AG04449 (cell line): ENCODE data around the gene CLTC.

Experiments
- CTCF ChIA-PET: fragments of 350-600 bp; formaldehyde crosslinking; extraction: SDS; loops from one replicate; lab custom pipeline; 2021; ENCODE audit warnings: antibody characterized with exemption; lab: Yijun Ruan, JAX
- POLR2A ChIA-PET: fragments of 400-600, 350-600 bp; formaldehyde crosslinking; extraction: SDS; loops from one replicate; lab custom pipeline; 2020; ENCODE audit warnings: antibody characterized with exemption, inconsistent platforms; lab: Yijun Ruan, JAX
- DNase-seq: peaks from one replicate; pipeline ENCODE4 v3.0.0-alpha.2; 2010; ENCODE audit warnings: low read depth, low spot score
- H3K4me3 ChIP-seq: 2 replicates; pipeline ENCODE4 v1.5.1; 2011; ENCODE audit warnings: low read depth, mild to moderate bottlenecking, control low read depth, low read length
- TF ChIP-seq, protein P1 (sequence below): IDR thresholded peaks from one replicate; pipeline ENCODE4 v1.5.1; 2011; ENCODE audit warnings: mild to moderate bottlenecking, moderate library complexity, low read length, control low read depth, inconsistent platforms; ENCODE audit not compliant: insufficient read depth; ENCODE audit errors: missing control alignments

The CLTC gene

DNA sequence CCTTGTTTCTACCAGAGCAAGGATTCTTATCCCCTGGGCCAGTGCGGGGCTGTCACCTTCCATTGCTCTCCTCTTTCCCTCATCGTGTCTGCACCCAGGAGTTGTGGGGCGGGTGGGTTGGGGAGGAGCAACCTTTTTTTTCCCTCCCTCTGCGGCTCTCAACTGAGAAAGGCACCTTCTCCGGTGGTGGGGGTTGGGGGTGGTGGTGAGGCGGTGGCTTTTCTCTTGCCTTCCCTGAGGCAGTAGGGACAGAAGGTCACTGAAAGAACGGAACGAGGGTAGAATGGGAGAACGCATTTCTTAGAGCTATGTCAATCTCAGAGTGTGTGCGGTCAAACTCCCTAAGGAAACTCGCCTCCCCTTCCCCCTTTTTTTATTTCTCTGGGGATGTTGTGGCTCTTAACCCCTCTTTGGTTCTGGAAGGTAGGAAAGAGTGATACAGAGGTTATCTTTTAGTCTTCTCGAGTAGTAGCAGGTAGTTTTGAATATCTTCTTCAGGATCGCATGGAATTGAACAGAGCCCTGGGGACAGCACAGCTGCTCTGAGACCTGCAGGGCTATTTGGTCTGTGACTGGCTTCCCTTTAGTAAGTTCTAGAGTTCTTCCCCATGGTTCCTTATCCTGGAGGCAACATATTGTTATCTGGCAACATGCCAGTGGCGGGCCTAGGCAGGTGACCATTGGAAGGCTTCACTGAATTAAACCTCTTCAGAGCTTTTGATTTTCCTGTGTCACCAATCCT, 994 bp downstream of the CLTC start:
- ChIA-PET CTCF (interaction anchor here (1.2 to 1.3 kb wide), 2 partner anchors 22 to 42 kb away, joined by 3 to 4 read pairs; no protein-coding TSS in a partner anchor), POLR2A (interaction anchor here (2.5 kb wide), 1 partner anchor 87 kb away, joined by 9 read pairs; the partner anchor contains the start of genes PTRH2 and VMP1)
- no peak for DNase-seq
- TF ChIP-seq, protein P1, sequence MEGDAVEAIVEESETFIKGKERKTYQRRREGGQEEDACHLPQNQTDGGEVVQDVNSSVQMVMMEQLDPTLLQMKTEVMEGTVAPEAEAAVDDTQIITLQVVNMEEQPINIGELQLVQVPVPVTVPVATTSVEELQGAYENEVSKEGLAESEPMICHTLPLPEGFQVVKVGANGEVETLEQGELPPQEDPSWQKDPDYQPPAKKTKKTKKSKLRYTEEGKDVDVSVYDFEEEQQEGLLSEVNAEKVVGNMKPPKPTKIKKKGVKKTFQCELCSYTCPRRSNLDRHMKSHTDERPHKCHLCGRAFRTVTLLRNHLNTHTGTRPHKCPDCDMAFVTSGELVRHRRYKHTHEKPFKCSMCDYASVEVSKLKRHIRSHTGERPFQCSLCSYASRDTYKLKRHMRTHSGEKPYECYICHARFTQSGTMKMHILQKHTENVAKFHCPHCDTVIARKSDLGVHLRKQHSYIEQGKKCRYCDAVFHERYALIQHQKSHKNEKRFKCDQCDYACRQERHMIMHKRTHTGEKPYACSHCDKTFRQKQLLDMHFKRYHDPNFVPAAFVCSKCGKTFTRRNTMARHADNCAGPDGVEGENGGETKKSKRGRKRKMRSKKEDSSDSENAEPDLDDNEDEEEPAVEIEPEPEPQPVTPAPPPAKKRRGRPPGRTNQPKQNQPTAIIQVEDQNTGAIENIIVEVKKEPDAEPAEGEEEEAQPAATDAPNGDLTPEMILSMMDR = no peak
- peak overlapping the region; percentile 88 for H3K4me3 ChIP-seq

DNA sequence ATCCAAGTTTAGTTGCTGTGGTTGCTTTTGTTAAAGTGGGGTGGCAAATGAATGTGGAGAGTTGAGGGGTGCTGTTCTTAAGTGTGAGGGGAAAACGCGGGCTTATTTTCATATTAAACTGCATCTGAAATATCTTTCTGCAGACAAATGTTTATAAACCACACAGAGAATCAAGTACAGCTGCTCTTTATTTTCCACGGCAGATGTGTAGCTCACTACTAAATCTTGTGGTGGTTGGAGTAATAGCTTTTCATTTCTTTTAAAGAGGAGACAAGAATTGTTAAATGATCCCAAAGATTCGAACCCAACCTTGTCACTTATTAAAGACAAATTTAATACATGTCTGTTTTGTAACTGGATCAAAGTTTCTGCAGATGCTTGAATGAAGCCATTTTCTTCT, 2.1 kb downstream of the CLTC start:
- TF ChIP-seq, protein P1 = no peak
- POLR2A ChIA-PET = interaction anchor here (1.2 to 1.4 kb wide), 2 partner anchors 13 to 16 kb away, joined by 3 to 4 read pairs; no protein-coding TSS in a partner anchor
- DNase-seq = no peak
- CTCF ChIA-PET = no interaction called here
- peak overlapping the region; percentile 88 for H3K4me3 ChIP-seq

DNA sequence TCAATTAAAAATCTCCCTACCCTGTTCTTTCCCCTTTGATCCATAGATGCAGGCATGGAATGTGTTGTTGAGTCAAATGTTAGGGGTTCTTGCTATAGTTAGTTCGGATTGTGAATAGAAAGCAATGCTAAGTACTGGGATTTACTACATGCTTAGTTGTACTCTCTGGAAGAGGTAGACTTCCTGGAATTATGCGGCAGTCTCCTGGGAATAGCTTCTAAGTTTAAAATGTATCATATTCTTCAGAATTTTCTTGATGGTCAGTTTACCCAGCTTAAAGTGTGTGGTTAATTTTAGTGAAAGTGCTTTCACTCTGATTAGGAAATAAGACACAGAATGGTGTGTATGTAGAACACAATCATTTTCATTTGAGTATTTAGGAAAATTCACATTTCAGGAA, 3.5 kb downstream of the CLTC start:
- TF ChIP-seq, protein P1 = no peak
- DNase-seq = no peak
- CTCF ChIA-PET = interaction anchor here (0.9 kb wide), 1 partner anchor 312 kb away, joined by 3 read pairs; no protein-coding TSS in a partner anchor
- POLR2A ChIA-PET = interaction anchor here (1.4 kb wide), 1 partner anchor 12 kb away, joined by 4 read pairs; no protein-coding TSS in a partner anchor
- H3K4me3 ChIP-seq = peak overlapping the region; percentile 2; the same call in 1 of the 2 replicates

DNA sequence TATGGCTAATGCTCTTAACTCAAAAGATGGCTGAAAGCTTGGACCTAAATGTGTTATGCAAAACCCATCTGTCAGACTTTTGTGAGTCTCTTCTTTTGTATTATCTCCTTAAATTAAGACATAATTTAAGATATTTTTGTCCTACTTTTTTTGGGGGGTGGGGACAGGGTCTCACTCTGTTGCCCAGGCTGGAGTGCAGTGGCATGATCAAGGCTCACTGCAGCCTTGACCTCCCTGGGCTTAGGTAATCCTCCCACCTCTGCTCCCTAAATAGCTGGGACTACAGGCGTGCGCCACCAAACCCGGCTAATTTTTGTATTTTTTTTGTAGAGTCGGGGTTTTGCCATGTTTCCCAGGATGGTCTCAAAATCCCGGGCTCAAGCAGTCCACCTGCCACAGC, 7.1 kb downstream of the CLTC start:
- no peak for DNase-seq
- CTCF ChIA-PET = no interaction called here
- H3K4me3 ChIP-seq = no peak overlapping the region
- TF ChIP-seq, protein P1 = no peak
- POLR2A ChIA-PET = no interaction called here

DNA sequence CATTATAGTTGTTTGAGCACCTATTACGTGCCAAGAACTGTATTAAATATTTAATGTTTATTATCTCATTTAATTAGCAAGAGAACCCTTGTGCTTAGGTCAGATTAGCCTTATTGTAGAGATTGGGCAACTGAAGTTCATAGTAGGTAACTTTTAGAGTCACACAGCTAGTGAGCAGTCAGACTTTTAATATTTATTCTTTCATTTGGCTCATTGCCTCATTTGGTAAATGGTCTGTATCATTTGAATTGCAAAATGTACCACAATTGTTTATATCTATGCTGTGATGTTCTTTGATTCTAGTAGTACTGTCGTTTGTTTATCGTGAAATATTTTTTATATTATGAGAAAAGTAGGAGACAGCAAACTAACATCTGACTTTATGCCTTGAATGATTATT, 7.6 kb downstream of the CLTC start:
- no peak for DNase-seq
- POLR2A ChIA-PET = no interaction called here
- H3K4me3 ChIP-seq = no peak overlapping the region
- TF ChIP-seq, protein P1 = no peak
- CTCF ChIA-PET = no interaction called here

DNA sequence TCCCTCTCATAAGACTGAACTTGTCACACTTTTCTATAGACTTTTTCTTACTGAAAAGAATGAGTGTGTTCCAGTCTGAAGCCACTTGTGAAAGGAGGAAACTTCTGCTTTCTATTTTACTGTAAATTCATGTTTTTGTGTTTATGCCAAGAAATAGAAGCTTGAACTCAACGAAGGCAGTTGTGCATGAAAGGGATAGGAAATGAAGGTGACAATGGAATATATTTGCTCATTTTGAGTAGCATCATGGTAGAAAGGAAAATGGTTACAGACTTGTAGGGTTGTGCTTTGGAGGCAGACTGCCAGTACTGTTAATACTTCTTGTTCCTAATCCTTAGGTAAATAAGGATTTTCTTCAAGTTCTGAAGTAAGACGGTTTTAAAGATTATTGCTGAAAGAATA, 8.1 kb downstream of the CLTC start:
- H3K4me3 ChIP-seq = no peak overlapping the region
- DNase-seq = no peak
- CTCF ChIA-PET = no interaction called here
- TF ChIP-seq, protein P1 = no peak
- POLR2A ChIA-PET = no interaction called here
